GM12878 (cell line): Measurements from ENCODE around the gene SMOC2. TPM values are rescaled to one million over a fixed set of nuclear protein-coding genes. Genes with fewer than 3 reads are reported as not detected.

Source experiments
- ATAC-seq: fragments of 200-7000 bp; cut with Tn5 transposase; 3 replicates; pipeline ENCODE4 v1.9.1; 2020; ENCODE audit warnings: mild to moderate bottlenecking, moderate library complexity
- BruUV-seq: library from RNA; stranded (reverse); fragments of 400-500 nt; replicated peaks from 2 replicates; lab custom pipeline; 2021; lab: Mats Ljungman, UMichigan
- CTCF ChIA-PET: fragments of 300-600 bp; sonication (Branson Sonifier 250); formaldehyde crosslinking; extraction: SDS; loops from one replicate; lab custom pipeline; 2021; ENCODE audit warnings: inconsistent platforms; lab: Yijun Ruan, JAX
- POLR2A ChIA-PET: fragments of 350-600 bp; formaldehyde crosslinking; extraction: SDS; loops from one replicate; lab custom pipeline; 2021; ENCODE audit warnings: inconsistent platforms; lab: Charles Lee
- RAD21 ChIA-PET: fragments of 300-600 bp; sonication (Branson Sonifier 250); formaldehyde crosslinking; loops from one replicate; lab custom pipeline; 2023; ENCODE audit warnings: antibody characterized with exemption; ENCODE audit not compliant: unreplicated experiment; lab: Charles Lee
- SMC1A ChIA-PET: fragments of 300-600 bp; sonication (Branson Sonifier 250); formaldehyde crosslinking; loops from one replicate; lab custom pipeline; 2023; ENCODE audit not compliant: unreplicated experiment, uncharacterized antibody; lab: Charles Lee
- DNase-seq: peaks from one replicate; pipeline ENCODE4 v3.0.0-alpha.2; 2011; ENCODE audit warnings: low read depth, low spot score
- FAIRE-seq: peaks from 3 replicates; lab custom pipeline; 2011; peaks lifted over from hg19 to GRCh38; lab: Jason Lieb, UNC
- H2AFZ ChIP-seq: 2 replicates; pipeline ENCODE4 v1.6.0; 2011; ENCODE audit warnings: low read depth, low read length, control low read depth; ENCODE audit not compliant: control insufficient read depth
- H3K27ac ChIP-seq: 2 replicates; pipeline ENCODE4 v1.5.1; 2011; ENCODE audit warnings: control low read depth; ENCODE audit not compliant: control insufficient read depth, insufficient read depth
- H3K27me3 ChIP-seq, 2 experiments: replicated peaks in 1 of 2; 2 replicates each; pipeline versions ENCODE4 v1.6.0 to v1.6.1; 2011; ENCODE audit warnings: low read length in 1 of 2; ENCODE audit not compliant: control insufficient read depth in 2 of 2, insufficient read depth in 2 of 2
- H3K36me3 ChIP-seq, 2 experiments: 2 replicates each; pipeline ENCODE4 v1.5.1; 2011; ENCODE audit warnings: low read length in 1 of 2; ENCODE audit not compliant: control insufficient read depth in 2 of 2, insufficient read depth in 2 of 2
- H3K4me1 ChIP-seq: 2 replicates; pipeline ENCODE4 v1.6.1; 2011; ENCODE audit warnings: mild to moderate bottlenecking, low read length, moderate library complexity, mixed read lengths; ENCODE audit not compliant: control insufficient read depth, insufficient read depth
- H3K4me2 ChIP-seq: 2 replicates; pipeline ENCODE4 v1.6.0; 2011; ENCODE audit warnings: control low read depth; ENCODE audit not compliant: control insufficient read depth, insufficient read depth
- H3K4me3 ChIP-seq: fragments of 200-600 bp; sonication (generic); 2 replicates; pipeline ENCODE4 v1.5.1; 2016
- H3K79me2 ChIP-seq: 2 replicates; pipeline ENCODE4 v1.6.0; 2011; ENCODE audit warnings: low read length; ENCODE audit not compliant: control insufficient read depth, insufficient read depth
- H3K9ac ChIP-seq: 2 replicates; pipeline ENCODE4 v1.8.0; 2011; ENCODE audit warnings: low read length, control low read depth, mixed read lengths; ENCODE audit not compliant: control insufficient read depth, insufficient read depth
- H3K9me3 ChIP-seq: replicated peaks from 3 replicates; pipeline ENCODE4 v1.5.1; 2011; ENCODE audit warnings: mild to moderate bottlenecking, low read length; ENCODE audit not compliant: control insufficient read depth, insufficient read depth
- H4K20me1 ChIP-seq: 2 replicates; pipeline ENCODE4 v1.6.0; 2011; ENCODE audit not compliant: control insufficient read depth, insufficient read depth
- CBFB ChIP-seq: IDR thresholded peaks from 2 replicates; pipeline ENCODE4 v1.6.1; 2016; ENCODE audit warnings: antibody characterized with exemption, low read depth
- CREB1 ChIP-seq: IDR thresholded peaks from 2 replicates; pipeline ENCODE4 v1.6.1; 2012; ENCODE audit warnings: low read depth, mild to moderate bottlenecking, inconsistent platforms
- E2F8 ChIP-seq: fragments of 450-650 bp; IDR thresholded peaks from 2 replicates; pipeline ENCODE4 v1.6.1; 2018; ENCODE audit warnings: mild to moderate bottlenecking, low read depth, moderate library complexity; ENCODE audit not compliant: partially characterized antibody
- EGR1 ChIP-seq, 2 experiments: IDR thresholded peaks; 1 replicate in 1 of 2; 2 replicates in 1 of 2; pipeline ENCODE4 v1.6.1; 2011 to 2012; ENCODE audit warnings: low read depth in 2 of 2, low read length in 2 of 2, borderline replicate concordance in 1 of 2, mild to moderate bottlenecking in 1 of 2, moderate library complexity in 1 of 2
- KDM1A ChIP-seq: fragments of 200-600 bp; sonication (generic); IDR thresholded peaks from 2 replicates; pipeline ENCODE4 v1.6.1; 2016; ENCODE audit warnings: borderline replicate concordance
- LARP7 ChIP-seq: fragments of 450-650 bp; IDR thresholded peaks from 2 replicates; pipeline ENCODE4 v1.6.1; 2017; ENCODE audit warnings: mild to moderate bottlenecking
- NFYA ChIP-seq: IDR thresholded peaks from 2 replicates; pipeline ENCODE4 v1.6.1; 2011; ENCODE audit warnings: low read depth, mild to moderate bottlenecking, low read length, improper control_type of control experiment, borderline replicate concordance
- NR2C1 ChIP-seq: fragments of 450-650 bp; IDR thresholded peaks from 2 replicates; pipeline ENCODE4 v1.6.1; 2017; ENCODE audit warnings: antibody characterized with exemption, mild to moderate bottlenecking, moderate library complexity
- SKIL ChIP-seq: fragments of 450-650 bp; IDR thresholded peaks from 2 replicates; pipeline ENCODE4 v1.6.1; 2017; ENCODE audit warnings: mild to moderate bottlenecking, low read depth, inconsistent platforms; ENCODE audit not compliant: poor library complexity, severe bottlenecking
- SMAD5 ChIP-seq: IDR thresholded peaks from 2 replicates; pipeline ENCODE4 v1.6.1; 2016; ENCODE audit warnings: antibody characterized with exemption, low read depth
- SMARCA5 ChIP-seq: fragments of 450-650 bp; IDR thresholded peaks from 2 replicates; pipeline ENCODE4 v1.6.1; 2017; ENCODE audit warnings: mild to moderate bottlenecking
- SPI1 ChIP-seq: IDR thresholded peaks from 2 replicates; pipeline ENCODE4 v1.6.1; 2011; ENCODE audit warnings: low read depth, mild to moderate bottlenecking, low read length, moderate library complexity, borderline replicate concordance; ENCODE audit not compliant: insufficient read depth
- STAT3 ChIP-seq: IDR thresholded peaks from 2 replicates; pipeline ENCODE4 v1.6.1; 2011; ENCODE audit warnings: low read depth, low read length, improper control_type of control experiment
- ZBED1 ChIP-seq: IDR thresholded peaks from 2 replicates; pipeline ENCODE4 v1.6.1; 2016; ENCODE audit warnings: borderline replicate concordance
- WGBS: methylation state at CpG from one replicate; pipeline ENCODE4 v1.1.6; 2016; ENCODE audit warnings: low lambda C conversion rate; ENCODE audit not compliant: insufficient replicate concordance, insufficient coverage; ENCODE audit errors: missing lambda C conversion rate; 5-methylcytosine and 5-hydroxymethylcytosine counted together
- in situ Hi-C: fragments of 300-500 bp; cut with MboI; formaldehyde crosslinking; loops from 9 replicates; pipeline ENCODE4 v1.14.3; 2018; ENCODE audit warnings: mixed read lengths
- intact Hi-C: fragments of 100-400 bp; cut with micrococcal nuclease; formaldehyde crosslinking; loops from one replicate; pipeline ENCODE4 v1.14.2; 2022; ENCODE audit not compliant: unreplicated experiment
- polyA plus RNA-seq, 11 experiments: library from polyadenylated mRNA; depleted of rRNA in 4 of 11; unstranded in 6 of 11; stranded (reverse) in 5 of 11; fragments of >200 nt; fragmentation: Nextera tagmentation in 4 of 11; fragmentation: Illumina TruSeq in 1 of 11; extraction: Ambion mirVana in 4 of 11; extraction: Trizol in 1 of 11; gene quantifications; 1 replicate in 1 of 11; 2 replicates in 10 of 11; pipeline versions ENCODE4 v1.2.1 to v1.2.3, GENCODE V29; 2011 to 2016; ENCODE audit warnings: inconsistent platforms in 2 of 11, missing spikeins in 2 of 11, low read depth in 1 of 11
- total RNA-seq, 4 experiments: library from RNA; depleted of rRNA in 3 of 4; stranded (reverse); fragments of >200 nt in 3 of 4; fragmentation: Illumina TruSeq in 1 of 4; extraction: Trizol in 1 of 4; gene quantifications; 2 replicates each; pipeline versions ENCODE4 v1.2.1 to v1.2.3, GENCODE V29; 2013 to 2021
- TF ChIP-seq, protein P1 (sequence below): fragments of 450-650 bp; IDR thresholded peaks from 2 replicates; pipeline ENCODE4 v1.6.1; 2017; ENCODE audit warnings: mild to moderate bottlenecking, moderate library complexity

Gene SMOC2
- total and polyA plus RNA-seq, 10 of the 15 experiments (the other 5 are each of a cell fraction or from before 2014, with no cell fraction given): 0.10 to 0.12 TPM; not detected in 8

DNA sequence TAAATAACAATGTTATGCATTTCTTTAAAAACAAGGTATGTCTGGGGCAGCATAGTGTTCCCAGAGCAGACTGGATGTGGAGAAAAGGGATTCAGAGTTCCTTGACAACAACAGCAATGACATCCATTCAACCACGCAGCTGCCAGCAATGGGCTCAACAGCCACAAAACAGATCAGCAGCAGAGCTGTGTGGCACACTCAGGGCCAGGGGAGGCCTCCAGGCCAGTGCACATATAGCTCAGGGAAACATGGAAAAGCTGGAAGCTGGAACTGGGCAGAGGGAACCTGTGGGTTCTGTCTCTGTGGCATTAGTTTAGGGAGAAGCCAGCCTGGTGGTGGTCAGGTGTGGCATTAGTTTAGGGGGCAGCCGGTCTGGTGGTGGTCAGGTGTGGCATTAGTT is 148.3 kb downstream of the SMOC2 start (continued):
- TF ChIP-seq, protein P1, sequence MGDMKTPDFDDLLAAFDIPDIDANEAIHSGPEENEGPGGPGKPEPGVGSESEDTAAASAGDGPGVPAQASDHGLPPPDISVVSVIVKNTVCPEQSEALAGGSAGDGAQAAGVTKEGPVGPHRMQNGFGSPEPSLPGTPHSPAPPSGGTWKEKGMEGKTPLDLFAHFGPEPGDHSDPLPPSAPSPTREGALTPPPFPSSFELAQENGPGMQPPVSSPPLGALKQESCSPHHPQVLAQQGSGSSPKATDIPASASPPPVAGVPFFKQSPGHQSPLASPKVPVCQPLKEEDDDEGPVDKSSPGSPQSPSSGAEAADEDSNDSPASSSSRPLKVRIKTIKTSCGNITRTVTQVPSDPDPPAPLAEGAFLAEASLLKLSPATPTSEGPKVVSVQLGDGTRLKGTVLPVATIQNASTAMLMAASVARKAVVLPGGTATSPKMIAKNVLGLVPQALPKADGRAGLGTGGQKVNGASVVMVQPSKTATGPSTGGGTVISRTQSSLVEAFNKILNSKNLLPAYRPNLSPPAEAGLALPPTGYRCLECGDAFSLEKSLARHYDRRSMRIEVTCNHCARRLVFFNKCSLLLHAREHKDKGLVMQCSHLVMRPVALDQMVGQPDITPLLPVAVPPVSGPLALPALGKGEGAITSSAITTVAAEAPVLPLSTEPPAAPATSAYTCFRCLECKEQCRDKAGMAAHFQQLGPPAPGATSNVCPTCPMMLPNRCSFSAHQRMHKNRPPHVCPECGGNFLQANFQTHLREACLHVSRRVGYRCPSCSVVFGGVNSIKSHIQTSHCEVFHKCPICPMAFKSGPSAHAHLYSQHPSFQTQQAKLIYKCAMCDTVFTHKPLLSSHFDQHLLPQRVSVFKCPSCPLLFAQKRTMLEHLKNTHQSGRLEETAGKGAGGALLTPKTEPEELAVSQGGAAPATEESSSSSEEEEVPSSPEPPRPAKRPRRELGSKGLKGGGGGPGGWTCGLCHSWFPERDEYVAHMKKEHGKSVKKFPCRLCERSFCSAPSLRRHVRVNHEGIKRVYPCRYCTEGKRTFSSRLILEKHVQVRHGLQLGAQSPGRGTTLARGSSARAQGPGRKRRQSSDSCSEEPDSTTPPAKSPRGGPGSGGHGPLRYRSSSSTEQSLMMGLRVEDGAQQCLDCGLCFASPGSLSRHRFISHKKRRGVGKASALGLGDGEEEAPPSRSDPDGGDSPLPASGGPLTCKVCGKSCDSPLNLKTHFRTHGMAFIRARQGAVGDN: no peak

DNA sequence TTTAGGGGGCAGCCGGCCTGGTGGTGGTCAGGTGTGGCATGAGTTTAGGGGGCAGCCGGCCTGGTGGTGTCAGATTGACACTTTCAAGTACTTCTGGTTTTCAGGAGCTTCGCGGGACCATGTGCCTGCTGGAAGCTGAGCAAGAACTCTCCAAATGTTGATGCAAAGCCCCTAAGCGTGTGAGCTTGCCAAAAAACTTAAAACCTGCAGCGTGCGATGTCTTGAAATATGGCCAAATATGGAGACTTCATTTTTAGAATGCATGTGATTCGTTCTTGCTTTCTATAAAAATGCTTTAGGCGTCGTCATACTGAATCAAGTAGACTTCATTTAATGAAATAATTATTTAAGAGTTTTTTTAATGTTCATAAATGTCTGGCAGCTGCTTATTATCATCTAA is 149.4 kb downstream of the SMOC2 start:
- Histone ChIP-seq H4K20me1 (no peaks in the 10 kb centered on the region), H3K9me3 (no peaks in the 10 kb centered on the region; the same call in 2 of the 3 replicates), H3K27ac (no peak overlapping the region), H3K4me1 (no peaks in the 10 kb centered on the region), H3K4me3 (no peak overlapping the region), H3K27me3 (no peaks in the 10 kb centered on the region), H3K79me2 (no peaks in the 10 kb centered on the region), H3K36me3 (no peaks in the 10 kb centered on the region), H2AFZ (no peak overlapping the region), H3K4me2 (no peak overlapping the region), H3K9ac (no peak overlapping the region)
- no peak for DNase-seq
- in situ Hi-C loops: no loop called here
- ChIA-PET RAD21 (no interaction called here), SMC1A (no interaction called here), CTCF (no interaction called here), POLR2A (no interaction called here)
- FAIRE-seq: no peak
- 56% methylated on average over 9 of the region's 10 CpGs for WGBS
- no TSS peak for BruUV-seq
- intact Hi-C loops: no loop called here
- no peak for ATAC-seq
- TF ChIP-seq CBFB (no peak), SPI1 (no peak), ZBED1 (no peak), NFYA (no peak), CREB1 (no peak), SKIL (no peak), KDM1A (no peak), E2F8 (no peak), LARP7 (no peak), NR2C1 (no peak), SMAD5 (no peak), STAT3 (no peak), EGR1 (IDR thresholded peaks at IDR 0.05; ENCODE audit: borderline replicate concordance in 1 of 2, low read depth in 2 of 2, low read length in 2 of 2) (no peak), SMARCA5 (no peak)
